SK-N-SH (cell line): ENCODE data around the gene NAPB. TPM values are rescaled to one million over a fixed set of nuclear protein-coding genes. Genes with fewer than 3 reads are reported as not detected.

Experiments
- CTCF ChIA-PET: fragments of 300-600, 350-600 bp; formaldehyde crosslinking; extraction: SDS; loops from one replicate; lab custom pipeline; 2021; lab: Yijun Ruan, JAX
- POLR2A ChIA-PET: fragments of 350-600 bp; sonication (Branson Sonifier 250); formaldehyde crosslinking; extraction: SDS; loops from one replicate; lab custom pipeline; 2020; ENCODE audit warnings: antibody characterized with exemption, inconsistent platforms; lab: Yijun Ruan, JAX
- DNase-seq: peaks from one replicate; pipeline ENCODE4 v3.0.0; 2012
- H2AFZ ChIP-seq: fragments of 200-600 bp; sonication (generic); 2 replicates; pipeline ENCODE4 v1.8.1; 2016; ENCODE audit warnings: antibody characterized with exemption, mild to moderate bottlenecking, low read depth
- H3F3A ChIP-seq: fragments of 200-600 bp; sonication (generic); replicated peaks from 2 replicates; pipeline ENCODE3; 2016; ENCODE audit warnings: antibody characterized with exemption, mild to moderate bottlenecking; ENCODE audit not compliant: insufficient read depth
- H3K27ac ChIP-seq, 2 experiments: fragments of 200-500 bp in 1 of 2; fragments of 200-600 bp in 1 of 2; sonication (Bioruptor generic) in 1 of 2; sonication (generic), shearing (Covaris generic) in 1 of 2; 2 replicates each; pipeline versions ENCODE4 v1.5.1 to v1.6.1; 2014 to 2016; ENCODE audit warnings: low read depth in 2 of 2, inconsistent platforms in 1 of 2, low read length in 1 of 2, mild to moderate bottlenecking in 1 of 2, mixed read lengths in 1 of 2
- H3K27me3 ChIP-seq: fragments of 200-600 bp; sonication (generic), shearing (Covaris generic); 2 replicates; pipeline ENCODE4 v1.6.1; 2016; ENCODE audit warnings: mixed run types; ENCODE audit not compliant: insufficient read depth
- H3K36me3 ChIP-seq, 2 experiments: fragments of 200-500 bp in 1 of 2; fragments of 200-600 bp in 1 of 2; sonication (Bioruptor generic) in 1 of 2; sonication (generic) in 1 of 2; replicated peaks in 1 of 2; 2 replicates each; pipeline versions ENCODE3 to v1.5.1; 2014 to 2016; ENCODE audit warnings: low read length in 1 of 2, mild to moderate bottlenecking in 1 of 2; ENCODE audit not compliant: insufficient read depth in 2 of 2, control insufficient read depth in 1 of 2
- H3K4me1 ChIP-seq, 2 experiments: fragments of 200-500 bp in 1 of 2; fragments of 200-600 bp in 1 of 2; sonication (Bioruptor generic) in 1 of 2; sonication (generic), shearing (Covaris generic) in 1 of 2; 2 replicates each; pipeline versions ENCODE4 v1.5.1 to v1.6.1; 2014 to 2016; ENCODE audit warnings: low read depth in 1 of 2, low read length in 1 of 2, mixed run types in 1 of 2; ENCODE audit not compliant: insufficient read depth in 2 of 2, control insufficient read depth in 1 of 2
- H3K4me2 ChIP-seq: fragments of 200-600 bp; sonication (generic), shearing (Covaris generic); 2 replicates; pipeline ENCODE4 v1.6.1; 2017; ENCODE audit warnings: mixed run types
- H3K4me3 ChIP-seq, 2 experiments: fragments of 200-500 bp in 1 of 2; fragments of 200-600 bp in 1 of 2; sonication (Bioruptor generic) in 1 of 2; sonication (generic), shearing (Covaris generic) in 1 of 2; 2 replicates each; pipeline versions ENCODE4 v1.5.1 to v1.8.1; 2014 to 2016; ENCODE audit warnings: low read depth in 2 of 2, inconsistent platforms in 1 of 2, low read length in 1 of 2, mild to moderate bottlenecking in 1 of 2, mixed read lengths in 1 of 2, moderate library complexity in 1 of 2
- H3K79me2 ChIP-seq: fragments of 200-600 bp; sonication (generic); 2 replicates; pipeline ENCODE4 v1.8.1; 2017; ENCODE audit warnings: mild to moderate bottlenecking; ENCODE audit not compliant: insufficient read depth
- H3K9ac ChIP-seq: fragments of 200-600 bp; sonication (generic); 2 replicates; pipeline ENCODE4 v1.6.1; 2017; ENCODE audit warnings: mixed run types
- H3K9me2 ChIP-seq: fragments of 200-600 bp; sonication (generic); 2 replicates; pipeline ENCODE4 v1.6.1; 2017; ENCODE audit warnings: mixed run types
- H3K9me3 ChIP-seq: fragments of 200-600 bp; sonication (generic); 2 replicates; pipeline ENCODE4 v1.6.1; 2017; ENCODE audit warnings: mixed run types, mild to moderate bottlenecking, moderate library complexity
- H4K20me1 ChIP-seq: fragments of 200-600 bp; sonication (generic); 2 replicates; pipeline ENCODE4 v1.6.1; 2017; ENCODE audit warnings: mild to moderate bottlenecking, mixed run types; ENCODE audit not compliant: insufficient read depth
- CHD2 ChIP-seq: fragments of 150-350 bp; IDR thresholded peaks from 2 replicates; pipeline ENCODE4 v1.6.1; 2018; ENCODE audit warnings: low read length; ENCODE audit not compliant: partially characterized antibody
- FOXM1 ChIP-seq: IDR thresholded peaks from 2 replicates; pipeline ENCODE4 v1.4.0; 2012; ENCODE audit warnings: low read depth, mild to moderate bottlenecking
- GABPA ChIP-seq: IDR thresholded peaks from 2 replicates; pipeline ENCODE4 v1.4.0; 2012; ENCODE audit warnings: low read depth, mild to moderate bottlenecking
- MXI1 ChIP-seq: IDR thresholded peaks from 2 replicates; pipeline ENCODE4 v1.6.1; 2012; ENCODE audit warnings: mild to moderate bottlenecking, low read depth, low read length, improper control_type of control experiment
- RXRA ChIP-seq: IDR thresholded peaks from 2 replicates; pipeline ENCODE4 v1.4.0; 2012; ENCODE audit warnings: low read depth, mild to moderate bottlenecking, borderline replicate concordance
- SIN3A ChIP-seq: IDR thresholded peaks from 2 replicates; pipeline ENCODE4 v1.6.1; 2012; ENCODE audit warnings: low read depth, mild to moderate bottlenecking, low read length, moderate library complexity, borderline replicate concordance
- TCF12 ChIP-seq: IDR thresholded peaks from 2 replicates; pipeline ENCODE4 v1.4.0; 2012
- TEAD4 ChIP-seq: IDR thresholded peaks from 2 replicates; pipeline ENCODE4 v1.4.0; 2012; ENCODE audit warnings: mild to moderate bottlenecking, borderline replicate concordance; ENCODE audit not compliant: insufficient read depth
- YY1 ChIP-seq: IDR thresholded peaks from 2 replicates; pipeline ENCODE4 v1.4.0; 2012; ENCODE audit warnings: low read depth, mild to moderate bottlenecking
- WGBS: methylation state at CpG from one replicate; pipeline ENCODE4 v1.1.6; 2017; ENCODE audit warnings: low lambda C conversion rate; 5-methylcytosine and 5-hydroxymethylcytosine counted together
- polyA plus RNA-seq, 3 experiments: library from polyadenylated mRNA; depleted of rRNA; stranded (reverse); fragments of >200 nt; gene quantifications; 2 replicates each; pipeline ENCODE4 v1.2.3, GENCODE V29; 2012
- TF ChIP-seq, protein P1 (sequence below): IDR thresholded peaks from 2 replicates; pipeline ENCODE4 v1.6.1; 2012; ENCODE audit warnings: mild to moderate bottlenecking, low read depth, low read length, moderate library complexity
- TF ChIP-seq, protein P2 (sequence below): fragments of 150-350 bp; IDR thresholded peaks from 2 replicates; pipeline ENCODE4 v1.6.1; 2016; ENCODE audit warnings: mild to moderate bottlenecking, low read depth, low read length

NAPB gene
- polyA plus RNA-seq, 1 of the 3 experiments (the other 2 are of a cell fraction): 3.0 TPM

DNA sequence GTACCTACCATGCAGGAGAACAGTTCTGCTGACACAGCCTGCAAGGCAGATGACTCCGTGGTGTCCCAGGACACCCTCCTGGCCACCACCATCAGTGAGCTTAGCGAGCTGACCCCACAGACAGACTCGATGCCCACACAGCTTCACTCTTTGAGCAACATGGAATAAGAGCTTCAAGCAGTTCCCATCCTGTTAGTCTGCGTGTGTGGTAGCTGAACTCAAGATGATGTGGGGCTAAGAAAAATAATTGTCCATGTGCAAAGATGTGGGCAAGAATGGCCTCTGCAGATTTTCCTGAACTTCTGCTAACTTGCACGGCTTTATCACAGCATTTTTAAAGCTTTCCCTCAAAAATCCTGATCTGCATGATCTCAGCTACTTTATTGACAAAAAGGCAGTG lies 51.0 kb downstream of the NAPB start:
- H4K20me1 ChIP-seq: peaks cover 34% of the 10 kb centered on the region
- H3K9me3 ChIP-seq: no peaks in the 10 kb centered on the region
- no peak overlapping the region for H2AFZ ChIP-seq
- H3K27me3 ChIP-seq: no peaks in the 10 kb centered on the region
- TF ChIP-seq TEAD4 (no peak), CHD2 (no peak)
- ChIA-PET POLR2A (no interaction called here), CTCF (interaction anchor here (0.6 kb wide), 1 partner anchor 51 kb away, joined by 3 read pairs; the partner anchor contains the start of gene NAPB)
- no peak overlapping the region for H3K27ac ChIP-seq
- H3K79me2 ChIP-seq: peaks cover 41% of the 10 kb centered on the region
- H3K36me3 ChIP-seq: peaks cover 69 to 84% of the 10 kb centered on the region in 2 experiments
- H3K9me2 ChIP-seq: no peaks in the 10 kb centered on the region
- WGBS: 96% methylated on average over 5 of the region's 5 CpGs
- DNase-seq: no peak
- H3K9ac ChIP-seq: no peak overlapping the region
- H3K4me1 ChIP-seq: peaks cover 0 to 21% of the 10 kb centered on the region in 2 experiments; a peak in 3 of 4 replicates
- H3K4me2 ChIP-seq: no peak overlapping the region
- no peak overlapping the region for H3K4me3 ChIP-seq
- H3F3A ChIP-seq: peaks cover 17% of the 10 kb centered on the region

DNA sequence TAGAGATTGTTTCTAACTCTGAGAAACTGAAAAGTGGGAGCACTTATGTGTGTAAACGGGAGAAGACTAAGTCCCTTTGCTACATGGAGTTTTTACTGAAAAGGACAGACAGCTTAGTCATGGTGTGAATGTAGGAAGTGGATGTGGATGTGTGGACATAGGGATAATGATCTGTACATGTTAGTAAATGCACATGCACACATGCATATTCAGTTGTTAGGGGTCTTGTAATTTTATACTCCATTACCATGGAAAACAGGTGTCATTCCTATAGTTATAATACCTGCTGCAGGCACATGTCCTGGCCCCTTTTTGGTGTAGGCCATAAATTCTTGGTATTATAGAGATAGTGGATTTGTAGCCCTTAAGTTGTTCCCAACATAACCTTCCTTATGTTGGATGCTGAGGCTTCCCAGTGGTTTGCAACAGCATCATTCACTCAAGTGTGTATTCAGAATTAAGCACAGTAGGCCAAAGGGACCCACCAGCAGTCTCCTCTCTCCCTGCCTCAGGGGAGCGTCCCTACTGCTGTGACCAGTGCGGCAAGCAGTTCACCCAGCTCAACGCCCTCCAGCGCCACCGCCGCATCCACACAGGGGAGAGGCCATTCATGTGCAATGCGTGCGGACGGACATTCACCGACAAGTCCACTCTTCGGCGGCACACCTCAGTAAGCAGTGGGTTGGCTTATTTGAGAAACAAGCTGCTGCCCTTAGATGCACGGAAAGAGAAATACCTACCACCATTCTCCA lies 52.0 kb downstream of the NAPB start:
- TF ChIP-seq TEAD4 (no peak), RXRA (no peak), MXI1 (no peak), TCF12 (no peak), SIN3A (no peak), YY1 (no peak), FOXM1 (no peak), GABPA (no peak)
- TF ChIP-seq, protein P1, sequence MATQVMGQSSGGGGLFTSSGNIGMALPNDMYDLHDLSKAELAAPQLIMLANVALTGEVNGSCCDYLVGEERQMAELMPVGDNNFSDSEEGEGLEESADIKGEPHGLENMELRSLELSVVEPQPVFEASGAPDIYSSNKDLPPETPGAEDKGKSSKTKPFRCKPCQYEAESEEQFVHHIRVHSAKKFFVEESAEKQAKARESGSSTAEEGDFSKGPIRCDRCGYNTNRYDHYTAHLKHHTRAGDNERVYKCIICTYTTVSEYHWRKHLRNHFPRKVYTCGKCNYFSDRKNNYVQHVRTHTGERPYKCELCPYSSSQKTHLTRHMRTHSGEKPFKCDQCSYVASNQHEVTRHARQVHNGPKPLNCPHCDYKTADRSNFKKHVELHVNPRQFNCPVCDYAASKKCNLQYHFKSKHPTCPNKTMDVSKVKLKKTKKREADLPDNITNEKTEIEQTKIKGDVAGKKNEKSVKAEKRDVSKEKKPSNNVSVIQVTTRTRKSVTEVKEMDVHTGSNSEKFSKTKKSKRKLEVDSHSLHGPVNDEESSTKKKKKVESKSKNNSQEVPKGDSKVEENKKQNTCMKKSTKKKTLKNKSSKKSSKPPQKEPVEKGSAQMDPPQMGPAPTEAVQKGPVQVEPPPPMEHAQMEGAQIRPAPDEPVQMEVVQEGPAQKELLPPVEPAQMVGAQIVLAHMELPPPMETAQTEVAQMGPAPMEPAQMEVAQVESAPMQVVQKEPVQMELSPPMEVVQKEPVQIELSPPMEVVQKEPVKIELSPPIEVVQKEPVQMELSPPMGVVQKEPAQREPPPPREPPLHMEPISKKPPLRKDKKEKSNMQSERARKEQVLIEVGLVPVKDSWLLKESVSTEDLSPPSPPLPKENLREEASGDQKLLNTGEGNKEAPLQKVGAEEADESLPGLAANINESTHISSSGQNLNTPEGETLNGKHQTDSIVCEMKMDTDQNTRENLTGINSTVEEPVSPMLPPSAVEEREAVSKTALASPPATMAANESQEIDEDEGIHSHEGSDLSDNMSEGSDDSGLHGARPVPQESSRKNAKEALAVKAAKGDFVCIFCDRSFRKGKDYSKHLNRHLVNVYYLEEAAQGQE: no peak
- TF ChIP-seq, protein P2, sequence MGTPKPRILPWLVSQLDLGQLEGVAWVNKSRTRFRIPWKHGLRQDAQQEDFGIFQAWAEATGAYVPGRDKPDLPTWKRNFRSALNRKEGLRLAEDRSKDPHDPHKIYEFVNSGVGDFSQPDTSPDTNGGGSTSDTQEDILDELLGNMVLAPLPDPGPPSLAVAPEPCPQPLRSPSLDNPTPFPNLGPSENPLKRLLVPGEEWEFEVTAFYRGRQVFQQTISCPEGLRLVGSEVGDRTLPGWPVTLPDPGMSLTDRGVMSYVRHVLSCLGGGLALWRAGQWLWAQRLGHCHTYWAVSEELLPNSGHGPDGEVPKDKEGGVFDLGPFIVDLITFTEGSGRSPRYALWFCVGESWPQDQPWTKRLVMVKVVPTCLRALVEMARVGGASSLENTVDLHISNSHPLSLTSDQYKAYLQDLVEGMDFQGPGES: no peak
- H4K20me1 ChIP-seq: peaks cover 40% of the 10 kb centered on the region
- no peak for DNase-seq
- H3K27ac ChIP-seq: no peak overlapping the region
- H3K9ac ChIP-seq: no peak overlapping the region
- WGBS: 94% methylated on average over 14 of the region's 14 CpGs
- peaks cover 0 to 21% of the 10 kb centered on the region in 2 experiments; a peak in 3 of 4 replicates for H3K4me1 ChIP-seq
- no peaks in the 10 kb centered on the region for H3K9me3 ChIP-seq
- ChIA-PET CTCF (interaction anchor here (1.6 kb wide), 1 partner anchor 49 kb away, joined by 4 read pairs; no protein-coding TSS in a partner anchor), POLR2A (no interaction called here)
- no peak overlapping the region for H2AFZ ChIP-seq
- peaks cover 17% of the 10 kb centered on the region for H3F3A ChIP-seq
- H3K4me3 ChIP-seq: no peak overlapping the region
- H3K36me3 ChIP-seq: peaks cover 75 to 93% of the 10 kb centered on the region in 2 experiments
- H3K9me2 ChIP-seq: no peaks in the 10 kb centered on the region
- no peaks in the 10 kb centered on the region for H3K27me3 ChIP-seq
- no peak overlapping the region for H3K4me2 ChIP-seq
- peaks cover 51% of the 10 kb centered on the region for H3K79me2 ChIP-seq
